Activated naive CD4-positive, alpha-beta T cell treated with anti-CD3 and anti-CD28 coated beads, Interleukin-2, amount 50 U/mL, for 24 hours (primary cell): ENCODE results near the gene TIMM22.

ENCODE experiments used
- H3K27ac Mint-ChIP-seq: one replicate; pipeline ENCODE4 v1.8.0; 2021; ENCODE audit warnings: mild to moderate bottlenecking, mixed read lengths
- H3K27me3 Mint-ChIP-seq: one replicate; pipeline ENCODE4 v1.8.0; 2021; ENCODE audit warnings: mixed read lengths
- H3K36me3 Mint-ChIP-seq: one replicate; pipeline ENCODE4 v1.8.0; 2021; ENCODE audit warnings: mixed read lengths
- H3K4me1 Mint-ChIP-seq: one replicate; pipeline ENCODE4 v1.8.0; 2021; ENCODE audit warnings: mixed read lengths
- H3K4me3 Mint-ChIP-seq: one replicate; pipeline ENCODE4 v1.8.0; 2021; ENCODE audit warnings: mild to moderate bottlenecking, mixed read lengths
- H3K9me3 Mint-ChIP-seq: one replicate; pipeline ENCODE4 v1.8.0; 2021; ENCODE audit warnings: mixed read lengths

The TIMM22 gene

DNA sequence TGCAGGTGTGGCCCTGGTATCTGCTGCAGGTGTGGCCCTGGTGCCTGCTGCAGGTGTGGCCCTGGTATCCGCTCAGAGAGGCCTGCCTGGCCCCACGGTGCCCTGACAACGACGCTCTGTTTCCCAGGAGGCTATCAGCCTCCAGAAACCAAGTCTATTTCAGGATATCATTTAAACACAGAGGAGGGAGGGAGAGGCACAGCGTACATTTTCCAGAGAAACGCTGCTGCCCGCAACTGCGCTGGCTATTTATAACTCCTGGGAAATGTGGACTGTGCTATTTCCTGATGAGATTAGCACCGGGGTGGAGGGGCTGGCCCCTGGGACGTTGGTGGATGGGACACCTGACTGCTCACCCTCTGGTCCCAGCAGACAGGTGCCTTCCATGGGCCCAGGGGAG, 22.5 kb downstream of the TIMM22 start:
- H3K4me3 Mint-ChIP-seq: no peak overlapping the region
- no peaks in the 10 kb centered on the region for H3K36me3 Mint-ChIP-seq
- H3K27me3 Mint-ChIP-seq: no peaks in the 10 kb centered on the region
- no peaks in the 10 kb centered on the region for H3K9me3 Mint-ChIP-seq
- peak overlapping the region; percentile 70 for H3K27ac Mint-ChIP-seq
- H3K4me1 Mint-ChIP-seq: no peaks in the 10 kb centered on the region

DNA sequence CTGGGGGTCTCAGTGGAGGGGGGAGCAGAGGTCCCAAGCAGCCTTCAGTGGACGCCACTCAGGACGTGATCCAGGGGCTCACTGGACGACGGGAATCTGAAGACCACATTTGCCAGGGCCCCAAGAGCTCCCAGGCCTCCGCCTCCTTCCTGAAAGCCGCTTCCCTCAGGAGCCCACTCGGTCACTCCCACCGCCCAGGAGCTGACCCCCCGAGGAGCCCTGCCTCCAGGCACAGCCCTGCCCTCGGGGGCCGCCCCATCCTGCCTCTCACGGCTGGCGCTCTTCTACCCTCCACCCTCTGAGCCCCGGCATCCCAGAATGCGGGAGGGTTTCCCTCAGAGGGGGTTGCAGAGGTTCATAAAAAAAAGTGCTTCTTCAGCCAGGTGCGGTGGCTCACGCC, 24.2 kb downstream of the TIMM22 start:
- Mint-ChIP-seq H3K4me3 (no peak overlapping the region), H3K27me3 (no peaks in the 10 kb centered on the region), H3K4me1 (no peaks in the 10 kb centered on the region), H3K9me3 (no peaks in the 10 kb centered on the region), H3K36me3 (no peaks in the 10 kb centered on the region), H3K27ac (no peak overlapping the region)

DNA sequence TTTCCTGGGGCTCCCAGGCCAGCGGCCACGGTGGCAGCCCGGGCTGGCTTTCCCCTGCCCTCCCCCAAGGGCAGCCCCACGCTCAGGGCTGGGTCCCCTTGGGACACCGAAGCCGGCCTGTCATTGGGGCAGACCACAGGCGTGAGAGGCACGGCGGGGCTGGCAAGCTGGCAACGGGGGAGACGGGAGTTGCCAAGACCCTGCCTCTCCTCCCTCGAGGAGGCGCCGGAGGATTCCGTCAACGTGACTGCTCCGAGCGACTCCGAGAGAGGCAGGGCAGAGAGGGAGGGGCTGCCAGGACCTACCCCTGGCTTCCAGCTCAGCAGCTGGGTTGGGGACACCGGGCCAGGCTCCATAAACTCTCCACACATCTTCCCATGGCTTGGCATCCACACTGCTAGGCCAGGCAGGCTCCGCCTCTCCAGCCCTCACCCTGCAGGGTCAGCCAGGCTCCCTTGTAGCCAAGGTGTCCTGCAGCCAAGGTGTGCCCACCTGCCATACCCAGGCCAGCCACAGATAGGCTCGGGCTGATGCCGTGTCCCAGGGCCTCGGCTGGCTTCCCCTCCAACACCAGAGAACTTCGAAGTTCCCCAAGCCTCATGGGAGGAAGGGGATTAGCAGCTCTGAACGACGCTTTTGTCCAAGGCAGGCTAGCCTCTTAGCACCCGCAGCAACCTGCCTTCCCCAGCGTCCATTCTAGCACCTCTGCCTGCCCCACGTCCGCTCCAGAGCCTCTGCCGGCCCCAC, 25.5 kb downstream of the TIMM22 start:
- Mint-ChIP-seq H3K36me3 (no peaks in the 10 kb centered on the region), H3K4me1 (no peaks in the 10 kb centered on the region), H3K27ac (no peak overlapping the region), H3K27me3 (no peaks in the 10 kb centered on the region), H3K9me3 (no peaks in the 10 kb centered on the region), H3K4me3 (no peak overlapping the region)

DNA sequence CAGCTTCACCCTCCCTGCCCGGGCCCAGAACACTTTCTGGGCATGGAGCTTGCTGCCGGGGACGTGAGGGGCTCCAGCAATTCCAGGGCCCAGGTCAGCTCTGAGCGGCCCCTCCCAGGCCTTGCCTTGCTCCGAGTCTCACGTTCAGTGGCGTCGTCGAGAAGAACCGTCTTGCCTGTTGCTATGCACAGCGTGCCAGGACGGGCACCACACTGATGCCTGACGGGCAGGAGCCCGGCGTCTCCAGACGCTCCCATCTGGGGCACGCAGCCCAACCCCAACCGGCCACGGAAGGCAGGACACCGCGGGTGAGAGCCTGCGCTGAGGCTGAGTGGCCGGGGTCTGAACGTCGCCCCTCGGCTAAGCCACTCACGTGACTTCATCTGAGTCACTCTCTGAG, 27.1 kb downstream of the TIMM22 start:
- no peaks in the 10 kb centered on the region for H3K27me3 Mint-ChIP-seq

DNA sequence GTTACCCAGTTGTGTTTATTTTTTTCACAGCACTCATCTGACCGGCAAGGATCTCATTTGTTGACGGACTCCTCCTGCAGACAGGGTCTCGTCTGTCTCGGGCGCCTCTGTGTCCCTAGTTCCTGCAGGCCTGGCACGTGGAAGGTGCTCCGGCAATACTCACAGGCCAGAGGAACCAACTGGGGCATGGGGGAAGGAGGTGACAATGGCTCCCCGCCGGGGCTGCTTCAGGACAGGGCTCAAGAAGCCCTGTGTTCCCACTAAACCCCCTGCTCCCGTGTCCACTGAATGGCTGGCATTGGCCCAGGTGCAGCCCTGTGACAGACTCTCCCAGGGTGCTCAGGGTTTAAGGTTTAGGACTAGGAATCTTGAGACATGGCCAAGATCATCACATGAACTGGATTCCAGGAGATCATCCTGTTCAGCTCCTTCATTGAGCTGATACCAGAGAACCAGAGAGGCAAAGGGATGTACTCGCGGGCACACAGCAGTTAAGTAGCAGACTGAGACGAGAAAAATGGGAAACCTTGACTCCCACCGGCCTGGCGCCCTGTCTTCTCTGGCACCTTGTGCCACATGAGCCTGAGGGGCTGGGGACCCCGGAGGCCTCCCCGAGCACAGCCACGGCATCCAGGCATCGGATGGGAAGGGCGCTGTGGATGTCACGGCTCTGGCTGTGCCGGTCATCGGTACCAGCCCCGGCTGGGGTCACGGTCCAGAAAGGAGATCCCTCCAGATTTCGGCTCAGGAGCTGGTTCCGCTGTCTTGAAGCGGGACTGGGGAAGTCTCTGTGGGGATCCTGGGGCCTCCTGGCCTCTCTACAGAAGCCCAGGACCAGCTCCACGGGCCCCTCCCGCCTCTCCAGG, 29.0 kb downstream of the TIMM22 start:
- H3K36me3 Mint-ChIP-seq: no peaks in the 10 kb centered on the region
- H3K9me3 Mint-ChIP-seq: no peaks in the 10 kb centered on the region
- H3K27ac Mint-ChIP-seq: no peak overlapping the region
- H3K4me3 Mint-ChIP-seq: no peak overlapping the region
- no peaks in the 10 kb centered on the region for H3K27me3 Mint-ChIP-seq
- H3K4me1 Mint-ChIP-seq: no peaks in the 10 kb centered on the region

More for the DNA sequence above, 27.1 kb downstream of the TIMM22 start:
- no peaks in the 10 kb centered on the region for H3K4me1 Mint-ChIP-seq
- no peaks in the 10 kb centered on the region for H3K36me3 Mint-ChIP-seq
- H3K4me3 Mint-ChIP-seq: no peak overlapping the region
- no peaks in the 10 kb centered on the region for H3K9me3 Mint-ChIP-seq
- H3K27ac Mint-ChIP-seq: no peak overlapping the region

DNA sequence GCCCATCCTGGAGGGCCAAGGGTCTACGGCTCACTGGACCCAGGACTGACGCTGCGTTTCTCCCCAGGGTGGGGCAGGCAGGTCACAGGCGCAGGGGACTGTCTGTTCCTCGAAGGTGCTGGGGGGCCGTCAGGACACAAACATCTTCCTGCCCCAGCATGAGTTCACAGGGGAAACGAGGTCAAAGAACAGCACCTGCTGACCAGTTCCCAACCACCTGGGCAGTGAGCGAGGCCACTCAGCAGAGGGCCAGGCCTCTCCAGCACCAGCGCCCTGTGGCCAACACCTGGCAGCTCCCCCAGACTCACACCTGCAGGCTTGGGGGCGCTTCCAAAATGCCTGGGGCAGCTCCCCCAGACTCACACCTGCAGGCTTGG, 29.7 kb downstream of the TIMM22 start:
- Mint-ChIP-seq H3K27me3 (no peaks in the 10 kb centered on the region), H3K4me3 (no peak overlapping the region), H3K9me3 (no peaks in the 10 kb centered on the region), H3K27ac (no peak overlapping the region), H3K4me1 (no peaks in the 10 kb centered on the region), H3K36me3 (no peaks in the 10 kb centered on the region)

DNA sequence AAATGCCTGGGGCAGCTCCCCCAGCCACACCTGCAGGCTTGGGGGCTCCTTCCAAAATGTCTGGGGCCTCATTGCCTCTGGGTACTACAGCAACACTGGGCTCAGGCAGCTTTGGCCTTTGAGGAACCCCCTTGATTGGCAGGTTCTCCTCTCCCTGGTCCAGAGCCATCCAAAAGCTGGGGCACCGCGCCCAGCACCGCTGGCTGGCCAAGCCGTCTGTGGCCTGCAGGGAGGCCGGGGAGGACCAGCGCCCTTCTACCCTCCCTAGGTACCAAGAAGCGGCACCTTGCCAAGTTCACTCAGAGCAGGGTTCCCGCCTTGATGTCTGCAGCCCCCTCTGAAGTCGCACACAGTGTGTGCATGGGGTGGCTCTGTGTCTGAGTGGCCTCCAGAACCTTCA, 30.1 kb downstream of the TIMM22 start:
- H3K4me1 Mint-ChIP-seq: no peaks in the 10 kb centered on the region
- H3K4me3 Mint-ChIP-seq: no peak overlapping the region
- no peaks in the 10 kb centered on the region for H3K9me3 Mint-ChIP-seq
- H3K27ac Mint-ChIP-seq: no peak overlapping the region
- no peaks in the 10 kb centered on the region for H3K36me3 Mint-ChIP-seq
- no peaks in the 10 kb centered on the region for H3K27me3 Mint-ChIP-seq

DNA sequence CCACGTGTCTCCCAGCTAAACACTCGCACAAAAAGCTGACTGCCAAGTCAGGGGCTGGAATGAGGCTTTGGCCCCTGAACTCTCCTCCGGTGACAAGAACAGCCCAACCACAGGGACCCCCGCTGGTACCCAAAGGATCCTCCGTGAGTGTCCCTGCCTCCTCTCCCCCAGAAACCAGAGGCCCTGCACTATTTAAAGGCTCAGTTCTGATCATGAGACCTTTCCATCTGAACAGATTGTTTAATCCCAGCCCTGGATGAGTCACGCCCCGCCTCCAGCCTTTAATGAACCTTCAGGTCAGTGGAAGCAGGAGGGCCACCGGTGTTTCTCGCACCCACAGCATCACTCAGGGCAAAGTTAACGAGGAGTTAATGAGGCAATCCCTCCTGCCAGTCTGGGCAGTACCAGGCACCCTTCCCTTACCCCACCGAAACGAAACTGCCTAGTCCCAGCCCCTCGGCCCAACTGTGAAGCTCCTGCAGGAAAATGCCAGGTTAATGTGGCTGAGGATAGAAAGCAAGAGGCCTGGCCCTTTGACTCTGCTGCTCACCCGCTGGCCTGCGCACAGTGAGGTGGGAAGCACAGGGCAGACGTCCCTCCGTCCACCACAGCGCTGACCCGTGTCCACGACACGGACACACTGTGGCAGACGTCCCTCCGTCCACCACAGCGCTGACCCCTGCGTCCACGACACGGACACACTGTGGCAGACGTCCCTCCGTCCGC, 32.4 kb downstream of the TIMM22 start:
- peaks cover 3% of the 10 kb centered on the region for H3K4me1 Mint-ChIP-seq
- H3K9me3 Mint-ChIP-seq: no peaks in the 10 kb centered on the region
- H3K4me3 Mint-ChIP-seq: no peak overlapping the region
- H3K36me3 Mint-ChIP-seq: no peaks in the 10 kb centered on the region
- H3K27me3 Mint-ChIP-seq: no peaks in the 10 kb centered on the region
- no peak overlapping the region for H3K27ac Mint-ChIP-seq

DNA sequence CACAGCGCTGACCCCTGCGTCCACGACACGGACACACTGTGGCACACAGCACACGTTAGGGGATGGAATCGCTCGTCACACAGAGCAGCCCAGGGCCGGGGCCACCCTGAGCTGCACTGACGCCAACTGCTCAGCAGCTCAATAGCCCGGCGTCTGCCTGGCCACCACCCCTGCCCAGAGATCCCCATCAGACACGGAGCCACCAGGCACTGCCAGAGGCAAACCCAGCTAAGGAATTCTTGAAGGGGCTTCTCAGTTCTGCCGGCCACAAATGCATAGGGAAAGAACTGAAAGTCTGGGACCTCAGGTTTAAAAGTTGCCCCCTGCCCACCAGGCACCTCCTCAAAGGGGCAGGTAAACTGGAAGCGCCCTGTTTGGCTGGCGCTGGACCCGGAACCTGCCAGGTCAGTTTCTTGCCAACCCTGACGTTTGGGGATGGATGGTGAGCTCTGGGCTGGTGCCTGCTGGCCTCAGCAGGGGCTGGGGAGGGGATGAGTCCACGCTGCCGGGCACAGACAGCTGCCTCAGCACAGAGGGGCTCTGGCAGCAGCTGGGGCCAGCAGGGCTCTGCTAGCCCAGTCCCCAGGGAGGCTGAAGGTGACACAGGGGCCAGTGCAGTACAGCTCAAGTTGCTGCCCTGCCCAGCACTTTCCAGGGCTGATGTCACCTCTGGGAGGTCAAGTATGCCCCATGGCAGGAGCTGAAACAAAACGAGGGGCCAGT, 33.2 kb downstream of the TIMM22 start:
- no peaks in the 10 kb centered on the region for H3K9me3 Mint-ChIP-seq
- no peak overlapping the region for H3K27ac Mint-ChIP-seq
- H3K4me3 Mint-ChIP-seq: no peak overlapping the region
- H3K27me3 Mint-ChIP-seq: no peaks in the 10 kb centered on the region
- H3K4me1 Mint-ChIP-seq: peaks cover 3% of the 10 kb centered on the region
- H3K36me3 Mint-ChIP-seq: no peaks in the 10 kb centered on the region

DNA sequence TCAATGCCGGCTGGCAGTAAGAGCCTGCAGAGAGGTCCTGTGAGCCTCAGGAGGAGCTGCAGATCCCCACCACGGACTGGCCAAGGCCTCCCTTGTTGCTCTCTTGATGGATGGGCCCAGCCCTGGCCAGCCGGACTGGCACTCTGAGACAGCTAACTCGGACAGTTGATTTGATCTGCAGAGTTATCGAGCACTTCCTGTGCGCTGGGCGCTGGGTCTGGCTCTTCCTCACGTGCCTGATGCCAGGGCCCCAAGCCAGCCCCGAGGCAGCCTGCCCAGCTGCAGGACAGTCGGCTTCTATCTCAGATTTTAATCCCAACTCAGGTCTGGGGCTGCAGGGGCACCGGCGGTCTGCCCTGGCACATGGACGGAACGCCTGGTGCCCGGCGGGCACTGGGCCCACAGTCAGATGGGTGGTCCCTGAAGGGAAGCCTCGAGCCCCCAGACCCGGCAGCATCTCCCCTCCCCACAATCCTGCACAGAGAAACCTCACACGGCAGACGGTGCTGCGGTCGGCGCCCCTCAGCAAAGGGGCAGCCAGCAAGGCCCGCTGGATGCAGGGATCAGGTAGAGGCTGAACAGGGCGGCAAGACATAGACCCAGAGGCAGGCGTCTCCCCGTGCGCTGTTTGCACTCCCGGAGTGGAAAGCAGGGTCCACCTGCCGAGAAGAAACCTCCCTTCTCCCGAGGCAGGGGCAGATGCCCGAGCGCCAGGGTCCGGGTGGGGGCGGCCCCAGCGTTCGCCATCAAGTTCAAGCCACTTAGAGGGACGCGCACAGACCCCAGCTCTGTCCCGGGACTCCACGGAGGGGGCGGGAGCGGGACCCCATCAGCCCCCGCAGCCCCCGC, 34.0 kb downstream of the TIMM22 start:
- H3K27me3 Mint-ChIP-seq: no peaks in the 10 kb centered on the region
- no peaks in the 10 kb centered on the region for H3K36me3 Mint-ChIP-seq
- no peaks in the 10 kb centered on the region for H3K9me3 Mint-ChIP-seq
- H3K4me3 Mint-ChIP-seq: no peak overlapping the region
- H3K27ac Mint-ChIP-seq: no peak overlapping the region
- H3K4me1 Mint-ChIP-seq: peaks cover 3% of the 10 kb centered on the region

DNA sequence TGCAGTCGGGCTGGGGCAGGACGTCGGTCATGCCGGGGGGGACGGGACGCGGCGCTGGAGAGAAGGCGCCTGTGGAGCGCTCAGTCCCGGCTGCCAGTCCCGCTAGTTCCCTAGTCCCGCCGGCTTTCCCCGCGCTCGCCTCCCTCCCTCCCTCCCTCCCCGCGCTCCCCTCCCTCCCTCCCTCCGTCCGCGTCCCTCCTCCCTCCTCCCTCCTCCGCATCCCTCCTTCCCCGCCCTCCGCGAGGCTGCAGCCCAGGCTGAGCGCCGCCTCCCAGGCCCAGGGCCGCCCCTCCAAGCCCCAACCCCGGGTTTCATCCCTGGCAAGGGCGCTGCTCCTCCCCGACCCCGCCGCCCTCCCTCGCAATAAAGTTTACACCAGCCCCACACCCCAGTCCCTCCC, 34.8 kb downstream of the TIMM22 start:
- Mint-ChIP-seq H3K27me3 (no peaks in the 10 kb centered on the region), H3K27ac (no peak overlapping the region), H3K9me3 (no peaks in the 10 kb centered on the region), H3K4me3 (no peak overlapping the region), H3K36me3 (no peaks in the 10 kb centered on the region), H3K4me1 (peaks cover 3% of the 10 kb centered on the region)

DNA sequence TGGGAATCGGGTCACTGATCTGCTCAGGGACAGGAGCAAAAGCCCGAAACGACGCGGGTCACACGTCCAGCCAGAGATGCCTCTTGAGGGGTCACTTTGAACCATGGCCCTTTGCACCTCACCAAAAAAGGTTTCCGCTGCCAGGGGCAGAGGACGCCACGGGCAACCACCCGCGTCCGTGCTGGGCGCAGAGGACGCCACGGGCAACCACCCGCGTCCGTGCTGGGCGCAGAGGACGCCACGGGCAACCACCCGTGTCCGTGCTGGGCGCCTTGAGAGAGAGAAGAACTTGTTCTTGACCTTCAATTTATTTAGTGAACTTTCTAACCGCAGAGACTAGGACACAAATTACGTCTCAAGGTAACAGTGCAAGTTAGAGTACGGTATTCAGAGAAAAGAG, 35.5 kb downstream of the TIMM22 start:
- Mint-ChIP-seq H3K4me1 (peaks cover 3% of the 10 kb centered on the region), H3K9me3 (no peaks in the 10 kb centered on the region), H3K27ac (no peak overlapping the region), H3K4me3 (no peak overlapping the region), H3K36me3 (no peaks in the 10 kb centered on the region), H3K27me3 (no peaks in the 10 kb centered on the region)

DNA sequence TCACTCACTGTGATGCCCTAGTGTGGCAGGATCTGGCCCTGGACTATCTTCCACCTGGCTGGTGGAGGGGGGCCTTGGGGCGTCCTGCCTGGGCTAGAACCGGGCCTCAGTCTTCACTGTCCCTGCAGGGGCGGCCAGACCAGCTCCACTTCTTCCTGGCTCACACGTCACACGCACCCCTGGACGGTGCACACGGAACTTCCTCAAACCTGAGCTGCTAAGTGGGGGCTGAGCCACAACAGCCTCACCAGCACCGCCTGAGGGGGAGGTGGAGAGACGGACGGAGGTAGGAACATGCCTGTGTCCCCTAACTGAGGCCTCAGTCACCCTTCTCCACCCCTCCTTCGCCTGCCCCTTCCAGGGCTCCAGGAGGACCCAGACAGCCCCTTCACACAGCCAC, 36.6 kb downstream of the TIMM22 start:
- no peaks in the 10 kb centered on the region for H3K36me3 Mint-ChIP-seq
- no peak overlapping the region for H3K27ac Mint-ChIP-seq
- no peak overlapping the region for H3K4me3 Mint-ChIP-seq
- no peaks in the 10 kb centered on the region for H3K9me3 Mint-ChIP-seq
- H3K4me1 Mint-ChIP-seq: peaks cover 3% of the 10 kb centered on the region
- no peaks in the 10 kb centered on the region for H3K27me3 Mint-ChIP-seq

DNA sequence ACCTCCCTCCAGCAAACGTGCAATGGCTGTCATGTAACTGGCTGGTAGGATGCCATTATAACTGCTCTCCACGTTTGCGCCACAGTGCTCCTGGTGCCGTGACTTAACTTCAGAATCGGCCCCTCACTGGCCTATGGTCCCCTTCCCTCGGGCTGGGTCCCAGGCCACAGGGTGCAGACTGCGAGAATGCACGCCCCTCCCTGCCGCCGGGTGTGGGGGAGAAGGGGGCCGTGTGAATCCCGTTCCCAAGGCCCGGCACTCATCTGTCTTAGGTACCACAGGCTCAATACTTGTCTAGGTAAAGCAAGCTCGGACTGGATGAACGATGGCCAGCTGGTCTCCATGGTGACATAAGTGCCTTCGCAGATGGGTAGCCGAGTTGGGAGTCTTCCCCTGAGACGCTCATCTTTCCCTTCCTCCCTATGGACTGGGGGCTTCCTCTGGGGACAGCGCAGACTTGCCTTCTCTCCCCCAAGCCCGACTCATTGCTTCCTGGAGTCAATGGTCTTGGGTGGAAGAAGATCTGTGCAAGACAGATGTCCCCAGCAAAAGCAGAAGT, 37.8 kb downstream of the TIMM22 start:
- H3K36me3 Mint-ChIP-seq: no peaks in the 10 kb centered on the region
- no peak overlapping the region for H3K4me3 Mint-ChIP-seq
- no peaks in the 10 kb centered on the region for H3K27me3 Mint-ChIP-seq
- no peaks in the 10 kb centered on the region for H3K9me3 Mint-ChIP-seq
- H3K27ac Mint-ChIP-seq: no peak overlapping the region
- peaks cover 3% of the 10 kb centered on the region for H3K4me1 Mint-ChIP-seq
